ENCODE results near the gene UNC5B.

DNA sequence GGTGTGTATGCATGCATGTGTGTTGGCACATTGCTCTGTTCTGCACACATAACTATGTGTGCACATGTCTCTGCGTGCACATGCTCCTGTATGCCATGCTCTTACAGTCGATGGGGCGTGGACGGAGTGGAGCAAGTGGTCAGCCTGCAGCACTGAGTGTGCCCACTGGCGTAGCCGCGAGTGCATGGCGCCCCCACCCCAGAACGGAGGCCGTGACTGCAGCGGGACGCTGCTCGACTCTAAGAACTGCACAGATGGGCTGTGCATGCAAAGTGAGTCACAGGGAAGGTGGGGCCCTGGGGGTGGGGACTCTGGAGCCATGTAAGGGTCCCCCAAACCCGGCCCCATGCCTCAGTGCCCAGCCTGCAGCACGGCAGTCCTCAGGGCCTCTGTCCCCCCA lies 76.1 kb downstream of the UNC5B start:
- TF ChIP-seq, protein P1, sequence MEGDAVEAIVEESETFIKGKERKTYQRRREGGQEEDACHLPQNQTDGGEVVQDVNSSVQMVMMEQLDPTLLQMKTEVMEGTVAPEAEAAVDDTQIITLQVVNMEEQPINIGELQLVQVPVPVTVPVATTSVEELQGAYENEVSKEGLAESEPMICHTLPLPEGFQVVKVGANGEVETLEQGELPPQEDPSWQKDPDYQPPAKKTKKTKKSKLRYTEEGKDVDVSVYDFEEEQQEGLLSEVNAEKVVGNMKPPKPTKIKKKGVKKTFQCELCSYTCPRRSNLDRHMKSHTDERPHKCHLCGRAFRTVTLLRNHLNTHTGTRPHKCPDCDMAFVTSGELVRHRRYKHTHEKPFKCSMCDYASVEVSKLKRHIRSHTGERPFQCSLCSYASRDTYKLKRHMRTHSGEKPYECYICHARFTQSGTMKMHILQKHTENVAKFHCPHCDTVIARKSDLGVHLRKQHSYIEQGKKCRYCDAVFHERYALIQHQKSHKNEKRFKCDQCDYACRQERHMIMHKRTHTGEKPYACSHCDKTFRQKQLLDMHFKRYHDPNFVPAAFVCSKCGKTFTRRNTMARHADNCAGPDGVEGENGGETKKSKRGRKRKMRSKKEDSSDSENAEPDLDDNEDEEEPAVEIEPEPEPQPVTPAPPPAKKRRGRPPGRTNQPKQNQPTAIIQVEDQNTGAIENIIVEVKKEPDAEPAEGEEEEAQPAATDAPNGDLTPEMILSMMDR (IDR thresholded peaks at IDR 0.05), result no peak
- no peak for TF ChIP-seq POLR2A (IDR thresholded peaks at IDR 0.05)
